Natural killer cell (primary cell): ENCODE measurements around the gene FANCL. TPM values are rescaled to one million over a fixed set of nuclear protein-coding genes. Genes with fewer than 3 reads are reported as not detected.

ENCODE experiments used
- ATAC-seq, 3 donors: fragments of 150-1000 bp in 2 of 3; fragments of 200-7000 bp in 1 of 3; cut with Tn5 transposase; 1 replicate in 1 of 3; 2 replicates in 2 of 3; pipeline ENCODE4 v1.10.0; 2021; ENCODE audit warnings: mild to moderate bottlenecking in 2 of 3, moderate library complexity in 2 of 3
- DNase-seq, 2 donors: peaks; one replicate each; pipeline versions ENCODE4 v3.0.0 to v3.0.0-alpha.2; 2013 to 2021; ENCODE audit warnings: mixed read lengths in 1 of 2
- H3K27ac ChIP-seq: one replicate; pipeline ENCODE4 v1.5.1; 2013; ENCODE audit warnings: mild to moderate bottlenecking, low read length
- H3K27me3 ChIP-seq: one replicate; pipeline ENCODE4 v1.6.1; 2013; ENCODE audit warnings: low read length; ENCODE audit not compliant: control insufficient read depth, insufficient read depth
- H3K36me3 ChIP-seq: one replicate; pipeline ENCODE4 v1.6.1; 2013; ENCODE audit warnings: low read length; ENCODE audit not compliant: control insufficient read depth, insufficient read depth
- H3K4me1 ChIP-seq: one replicate; pipeline ENCODE4 v1.6.1; 2013; ENCODE audit warnings: low read length; ENCODE audit not compliant: control insufficient read depth, insufficient read depth
- H3K4me3 ChIP-seq: one replicate; pipeline ENCODE4 v1.5.1; 2013; ENCODE audit warnings: low read length
- H3K9me3 ChIP-seq: one replicate; pipeline ENCODE4 v1.6.1; 2013; ENCODE audit warnings: low read length; ENCODE audit not compliant: control insufficient read depth, insufficient read depth
- H3K27ac Mint-ChIP-seq, 2 donors: one replicate each; pipeline ENCODE4 v1.8.0; 2022; ENCODE audit warnings: mild to moderate bottlenecking in 2 of 2, mixed read lengths in 2 of 2, moderate library complexity in 1 of 2
- H3K27me3 Mint-ChIP-seq, 2 donors: one replicate each; pipeline ENCODE4 v1.8.0; 2022; ENCODE audit warnings: low read depth in 2 of 2, mixed read lengths in 2 of 2
- H3K36me3 Mint-ChIP-seq: one replicate; pipeline ENCODE4 v1.8.0; 2022; ENCODE audit warnings: mixed read lengths
- H3K4me1 Mint-ChIP-seq, 2 donors: one replicate each; pipeline ENCODE4 v1.8.0; 2022; ENCODE audit warnings: mixed read lengths in 2 of 2
- H3K4me3 Mint-ChIP-seq: one replicate; pipeline ENCODE4 v1.8.0; 2022; ENCODE audit warnings: mild to moderate bottlenecking, moderate library complexity, mixed read lengths
- H3K9me3 Mint-ChIP-seq, 2 donors: one replicate each; pipeline ENCODE4 v1.8.0; 2022; ENCODE audit warnings: mixed read lengths in 2 of 2
- CTCF ChIP-seq: fragments of 200-600 bp; IDR thresholded peaks from one replicate; pipeline ENCODE4 v1.8.0; 2022; ENCODE audit warnings: antibody characterized with exemption
- WGBS: methylation state at CpG from one replicate; pipeline ENCODE4 v1.1.7; 2013; ENCODE audit warnings: missing lambda C conversion rate; ENCODE audit not compliant: insufficient coverage; 5-methylcytosine and 5-hydroxymethylcytosine counted together
- intact Hi-C: fragments of 100-400 bp; cut with micrococcal nuclease; formaldehyde crosslinking; loops from one replicate; pipeline ENCODE4 v1.14.2; 2022
- total RNA-seq, 4 donors: library from RNA; stranded (reverse); fragments of 120-200 nt in 1 of 4; gene quantifications; one replicate each; pipeline versions ENCODE4 v1.2.3 to v1.2.4, GENCODE V29; 2013 to 2022

The FANCL gene
- total RNA-seq, 3 donors from 2014 or later (not counting 1 experiment from before 2014, with no cell fraction given) = 6.8 to 13.1 (median 8.0) TPM

- H3K27ac ChIP-seq = no peak overlapping the region
- Mint-ChIP-seq H3K4me3 (no peak overlapping the region), H3K9me3 (peaks cover 4 to 5% of the 10 kb centered on the region in 2 donors), H3K27ac (no peak overlapping the region), H3K4me1 (no peaks in the 10 kb centered on the region), H3K27me3 (no peaks in the 10 kb centered on the region), H3K36me3 (peaks cover 5% of the 10 kb centered on the region)
- DNase-seq = no peak
- no CpG with 5 or more reads among the region's 1 CpG for WGBS
- H3K9me3 ChIP-seq = peaks cover 8% of the 10 kb centered on the region
- no peak for TF ChIP-seq CTCF
- no peak for ATAC-seq
- no peaks in the 10 kb centered on the region for H3K4me1 ChIP-seq
- no peaks in the 10 kb centered on the region for H3K27me3 ChIP-seq
- no peak overlapping the region for H3K4me3 ChIP-seq
- H3K36me3 ChIP-seq = no peaks in the 10 kb centered on the region
- intact Hi-C loops = no loop called here
Observed at GRCh38 chr2:58206785-58207184, 34.3 kb downstream of the FANCL start.

- no peaks in the 10 kb centered on the region for H3K36me3 Mint-ChIP-seq
- no peak overlapping the region for H3K27ac Mint-ChIP-seq
- ATAC-seq = no peak
Observed at GRCh38 chr2:58204195-58204959, 36.7 kb downstream of the FANCL start.

GRCh38 chr2:58203018-58203417 is 38.1 kb downstream of the FANCL start:
- no peaks in the 10 kb centered on the region for H3K4me1 Mint-ChIP-seq
- no peaks in the 10 kb centered on the region for H3K9me3 Mint-ChIP-seq
- no peaks in the 10 kb centered on the region for H3K36me3 Mint-ChIP-seq
- H3K27ac Mint-ChIP-seq = no peak overlapping the region
- H3K9me3 ChIP-seq = no peaks in the 10 kb centered on the region
- TF ChIP-seq CTCF = no peak
- no peaks in the 10 kb centered on the region for H3K4me1 ChIP-seq
- intact Hi-C loops = no loop called here
- no peaks in the 10 kb centered on the region for H3K27me3 ChIP-seq
- no peak overlapping the region for H3K4me3 ChIP-seq
- no peak for ATAC-seq
- no peaks in the 10 kb centered on the region for H3K36me3 ChIP-seq
- no peaks in the 10 kb centered on the region for H3K27me3 Mint-ChIP-seq
- no peak overlapping the region for H3K4me3 Mint-ChIP-seq
- no peak for DNase-seq
- no peak overlapping the region for H3K27ac ChIP-seq

More at GRCh38 chr2:58204195-58204959, 36.7 kb downstream of the FANCL start:
- Histone ChIP-seq H3K4me3 (no peak overlapping the region), H3K36me3 (no peaks in the 10 kb centered on the region), H3K9me3 (no peaks in the 10 kb centered on the region), H3K27ac (no peak overlapping the region), H3K4me1 (no peaks in the 10 kb centered on the region), H3K27me3 (no peaks in the 10 kb centered on the region)
- Mint-ChIP-seq H3K27me3 (no peaks in the 10 kb centered on the region), H3K4me3 (no peak overlapping the region), H3K9me3 (no peaks in the 10 kb centered on the region), H3K4me1 (no peaks in the 10 kb centered on the region)
- no peak for DNase-seq
- no peak for TF ChIP-seq CTCF
- intact Hi-C loops = no loop called here
- 90% methylated on average over 4 of the region's 6 CpGs for WGBS

- no peaks in the 10 kb centered on the region for H3K4me1 ChIP-seq
- Mint-ChIP-seq H3K4me1 (no peaks in the 10 kb centered on the region), H3K4me3 (no peak overlapping the region), H3K36me3 (no peaks in the 10 kb centered on the region), H3K27me3 (no peaks in the 10 kb centered on the region), H3K9me3 (no peaks in the 10 kb centered on the region), H3K27ac (no peak overlapping the region)
- no peak overlapping the region for H3K27ac ChIP-seq
- intact Hi-C loops = no loop called here
- WGBS = 100% methylated on average over 1 of the region's 1 CpG
- H3K9me3 ChIP-seq = no peaks in the 10 kb centered on the region
- H3K36me3 ChIP-seq = no peaks in the 10 kb centered on the region
- DNase-seq (no peak), ATAC-seq (no peak)
- H3K27me3 ChIP-seq = no peaks in the 10 kb centered on the region
- no peak for TF ChIP-seq CTCF
- no peak overlapping the region for H3K4me3 ChIP-seq
Observed at GRCh38 chr2:58202404-58202803, 38.7 kb downstream of the FANCL start.
